ENCODE measurements around the gene UBTD1.

UBTD1 gene

GRCh38 chr10:97580421-97581367 lies 82.0 kb downstream of the UBTD1 start:
- no peak for FAIRE-seq
- DNase-seq (ENCODE audit: low spot score) = no peak

- no peak for DNase-seq (ENCODE audit: low spot score)
- no peak for FAIRE-seq
These were observed 83.4 kb downstream of the UBTD1 start for GRCh38 chr10:97582169-97582568.

DNA sequence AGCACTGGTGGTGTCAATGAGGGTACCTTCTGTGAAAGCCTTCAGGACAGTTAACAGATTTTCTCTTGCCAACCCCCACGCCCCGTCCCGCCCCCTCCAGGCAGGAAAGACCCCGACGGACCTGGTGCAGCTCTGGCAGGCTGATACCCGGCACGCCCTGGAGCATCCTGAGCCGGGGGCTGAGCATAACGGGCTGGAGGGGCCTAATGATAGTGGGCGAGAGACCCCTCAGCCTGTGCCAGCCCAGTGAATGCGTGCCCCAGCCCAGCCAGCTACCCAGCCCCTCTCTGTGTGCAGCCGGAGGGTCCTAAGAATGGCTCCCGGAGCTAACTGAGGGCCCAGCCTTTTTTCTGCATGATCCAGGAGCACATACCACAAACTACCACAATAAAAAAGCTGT lies 84.8 kb downstream of the UBTD1 start:
- no peak for DNase-seq (ENCODE audit: low spot score)
- FAIRE-seq = no peak

- FAIRE-seq = no peak
- no peak for DNase-seq (ENCODE audit: low spot score)
These were observed 85.5 kb downstream of the UBTD1 start, which contains the start of gene HOGA1 for GRCh38 chr10:97584060-97584797. Gene HOGA1, plus strand, starts transcription at chr10:97584389. Its CDS starts 315 bp downstream, at chr10:97584704.

- FAIRE-seq (no peak), DNase-seq (ENCODE audit: low spot score) (no peak)
These were observed 86.2 kb downstream of the UBTD1 start for GRCh38 chr10:97584798-97585438.

GRCh38 chr10:97585439-97585811 lies 86.7 kb downstream of the UBTD1 start:
- peak; percentile 23 for FAIRE-seq
- DNase-seq (ENCODE audit: low spot score) = no peak

- FAIRE-seq = no peak
These were observed 88.5 kb downstream of the UBTD1 start for GRCh38 chr10:97587183-97587582.

GRCh38 chr10:97589479-97589878 lies 90.8 kb downstream of the UBTD1 start, which contains the start of gene C10orf62:
Gene C10orf62, plus strand, starts transcription at chr10:97589721. Its CDS starts 177 bp downstream, at chr10:97589898.
- no peak for DNase-seq (ENCODE audit: low spot score)
- no peak for FAIRE-seq

More at GRCh38 chr10:97587183-97587582, 88.5 kb downstream of the UBTD1 start:
- DNase-seq (ENCODE audit: low spot score) = no peak

DNA sequence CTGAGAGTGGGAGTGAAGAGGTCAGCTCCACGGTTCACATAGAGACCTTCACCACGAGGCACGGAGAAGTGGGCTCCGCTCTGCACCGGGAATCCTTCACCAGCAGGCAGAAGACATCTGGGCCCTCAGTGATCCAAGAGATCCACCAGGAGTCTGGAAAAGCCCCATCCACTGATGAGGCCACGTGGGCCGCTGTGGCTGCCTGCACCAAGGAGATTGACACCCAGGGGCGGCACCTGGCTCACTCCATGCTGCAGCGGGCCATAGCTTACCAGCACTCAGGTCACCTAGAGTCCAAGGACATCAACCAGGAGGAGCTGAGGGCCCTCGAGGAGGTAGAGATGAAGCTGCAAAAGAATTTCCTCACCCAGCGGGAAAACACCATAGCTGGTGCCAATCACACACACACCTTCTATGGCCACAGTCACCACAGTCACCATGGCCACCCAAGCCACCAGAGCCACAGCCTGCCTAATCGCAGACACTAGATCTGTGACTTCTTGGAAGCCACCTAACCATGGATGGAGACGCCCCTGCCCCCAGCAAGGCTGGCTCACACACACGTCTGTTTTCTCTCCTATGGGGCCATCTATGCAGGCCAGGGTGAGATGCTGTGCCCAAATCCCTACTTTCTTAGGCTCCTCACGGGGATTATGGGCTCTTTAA lies 91.5 kb downstream of the UBTD1 start:
- FAIRE-seq = no peak
- no peak for DNase-seq (ENCODE audit: low spot score)

DNA sequence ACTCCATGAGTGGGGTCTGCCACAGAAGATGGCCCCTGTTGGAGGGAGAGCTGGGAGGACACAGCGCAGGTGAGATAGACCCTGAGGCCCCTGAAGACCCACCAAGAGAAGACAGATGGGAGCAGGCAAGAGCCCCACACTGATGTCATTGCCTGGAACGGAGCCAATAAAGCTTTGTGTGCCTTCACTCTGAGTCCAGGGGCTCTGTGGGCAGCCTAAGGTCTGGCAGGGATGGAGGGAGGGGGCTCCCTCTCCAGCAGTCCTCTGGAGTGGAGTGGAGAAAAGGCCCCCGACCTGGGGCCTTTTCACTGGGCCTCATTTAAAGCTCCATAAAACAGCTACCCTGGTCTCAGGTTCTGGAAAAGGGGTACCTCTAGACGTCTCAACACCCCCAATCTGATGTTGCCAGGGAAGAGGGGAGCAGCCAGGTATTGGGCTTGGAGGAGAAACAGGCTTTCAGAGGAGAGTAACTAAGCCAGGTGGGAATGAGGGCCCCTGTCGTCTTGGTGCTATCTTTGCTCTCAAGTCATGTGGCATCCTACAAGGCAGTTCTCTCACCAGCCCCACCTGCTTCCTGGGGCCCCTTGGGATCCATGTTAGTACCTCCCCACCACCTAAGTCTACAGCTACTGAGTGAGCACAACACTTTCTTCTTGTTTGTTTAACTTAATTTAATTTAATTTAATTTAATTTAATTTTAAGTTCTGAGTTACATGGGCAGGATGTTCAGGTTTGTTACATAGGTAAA lies 92.2 kb downstream of the UBTD1 start:
- FAIRE-seq = no peak
- DNase-seq (ENCODE audit: low spot score) = no peak

DNA sequence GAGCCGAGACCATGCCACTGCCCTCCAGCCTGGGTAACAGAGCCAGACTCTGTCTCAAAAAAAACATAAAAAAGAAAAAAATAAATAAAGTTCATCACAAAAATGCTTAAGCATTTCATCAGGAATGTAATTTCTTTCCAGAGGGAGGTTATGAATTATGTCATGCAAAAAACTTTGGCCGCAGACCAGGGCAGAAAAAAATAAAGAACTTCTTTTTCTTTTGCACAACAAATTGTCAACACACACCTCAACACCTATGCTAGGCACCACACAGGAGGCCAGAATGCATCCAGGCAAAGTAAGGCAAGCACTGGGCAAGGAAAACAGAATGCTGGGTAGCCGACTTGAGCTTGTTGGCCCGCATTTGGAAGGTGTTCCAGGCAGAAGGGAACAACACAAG lies 94.7 kb downstream of the UBTD1 start:
- no peak for FAIRE-seq
- no peak for DNase-seq (ENCODE audit: low spot score)

DNA sequence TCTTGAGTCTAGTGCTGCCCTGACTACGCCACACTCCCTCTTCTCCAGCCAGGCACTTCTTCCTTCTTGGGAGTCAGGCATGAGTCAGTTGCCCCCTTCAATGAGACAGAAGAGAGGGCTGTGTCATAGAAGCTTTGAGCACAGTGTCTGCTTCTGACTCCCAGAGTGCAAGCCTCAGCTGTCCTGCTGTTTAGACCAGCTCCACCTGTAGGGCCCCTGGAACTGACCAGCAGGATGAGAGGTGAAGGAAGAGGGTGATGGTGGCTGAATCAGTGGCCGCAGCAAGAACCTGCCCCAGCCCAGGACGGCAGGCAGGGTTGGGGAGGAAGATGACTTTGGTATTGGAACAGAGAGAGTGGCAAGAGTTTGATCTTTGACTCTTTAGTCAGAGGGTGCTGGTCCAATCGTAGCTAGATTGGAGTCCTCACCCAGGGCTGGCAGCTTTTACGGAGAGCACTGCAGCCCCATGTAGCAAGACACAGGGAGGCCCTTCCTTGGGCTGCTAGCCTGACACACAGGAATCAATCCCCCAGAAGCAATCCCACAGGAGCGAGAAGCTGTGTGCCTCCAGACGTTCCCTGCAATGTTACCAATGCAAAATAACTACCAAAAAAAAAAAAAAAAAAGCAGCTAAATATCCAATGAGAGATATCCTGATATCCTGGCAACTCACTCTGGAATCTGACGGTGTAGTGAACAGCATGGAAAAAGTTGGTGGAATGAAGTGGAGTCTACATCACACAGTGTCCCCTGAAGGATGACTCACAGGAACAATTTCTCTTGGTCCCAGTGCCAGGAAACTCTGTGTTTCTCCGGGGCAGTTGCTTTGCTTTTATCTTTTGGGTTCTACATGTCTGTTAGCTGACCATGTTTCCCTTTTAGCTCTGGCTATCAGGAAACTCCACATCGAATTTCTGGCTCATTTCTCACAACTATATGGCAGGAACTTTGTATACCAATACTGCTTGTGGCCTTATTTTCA lies 97.7 kb downstream of the UBTD1 start:
- DNase-seq (ENCODE audit: low spot score) (peak; percentile 71), FAIRE-seq (no peak)

- DNase-seq (ENCODE audit: low spot score) (no peak), FAIRE-seq (no peak)
These were observed 99.1 kb downstream of the UBTD1 start for GRCh38 chr10:97597778-97598177.

DNA sequence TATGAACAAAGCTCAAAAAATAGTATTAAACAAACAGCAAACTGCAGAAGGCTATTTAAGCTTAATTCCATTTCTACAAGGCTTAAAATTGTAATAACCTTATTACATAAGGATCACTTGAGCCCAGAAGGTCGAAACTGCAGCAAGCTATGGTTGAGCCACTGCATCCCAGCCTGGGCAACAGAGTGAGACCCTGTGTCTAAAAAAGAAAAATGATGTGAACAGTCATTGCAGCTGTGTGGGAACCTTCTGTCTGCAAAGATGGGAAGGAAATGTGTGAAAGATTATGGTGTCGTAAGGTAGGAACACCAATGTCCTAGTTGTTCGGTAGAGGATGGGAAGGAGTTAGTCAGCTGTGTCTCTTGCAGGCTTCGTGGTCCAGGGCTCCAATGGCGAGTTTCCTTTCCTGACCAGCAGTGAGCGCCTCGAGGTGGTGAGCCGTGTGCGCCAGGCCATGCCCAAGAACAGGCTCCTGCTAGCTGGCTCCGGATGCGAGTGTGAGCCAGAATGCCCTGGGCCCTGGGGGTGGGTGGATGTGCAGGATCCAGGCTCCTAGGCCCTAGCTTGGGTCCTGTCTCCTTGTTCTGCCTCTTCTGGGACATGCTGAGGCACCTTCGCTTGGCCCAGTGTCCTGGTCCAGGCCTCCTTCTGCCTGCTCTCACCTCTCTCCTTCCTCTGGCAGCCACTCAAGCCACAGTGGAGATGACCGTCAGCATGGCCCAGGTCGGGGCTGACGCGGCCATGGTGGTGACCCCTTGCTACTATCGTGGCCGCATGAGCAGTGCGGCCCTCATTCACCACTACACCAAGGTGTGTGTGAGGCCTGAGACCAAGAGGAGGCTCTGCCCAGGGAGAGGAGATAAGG lies 99.9 kb downstream of the UBTD1 start:
- no peak for DNase-seq (ENCODE audit: low spot score)
- FAIRE-seq = no peak

DNA sequence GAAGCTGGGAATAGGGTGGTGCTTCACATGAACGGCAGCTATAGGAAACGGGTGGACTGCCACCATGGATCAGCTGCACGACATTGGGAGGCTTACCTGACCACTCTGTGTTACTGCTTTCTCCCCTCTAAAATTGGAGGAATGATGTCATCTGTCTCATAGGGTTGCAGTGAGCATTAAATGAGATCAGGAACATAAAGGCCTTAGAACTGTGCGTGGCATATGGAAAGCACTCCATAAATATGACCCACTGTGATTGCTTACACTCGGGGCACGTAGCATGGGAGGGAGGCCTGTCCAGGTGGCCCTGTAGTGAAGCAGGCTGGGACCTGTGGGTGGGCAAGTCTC lies 100.5 kb downstream of the UBTD1 start:
- FAIRE-seq (no peak), DNase-seq (ENCODE audit: low spot score) (no peak)

DNA sequence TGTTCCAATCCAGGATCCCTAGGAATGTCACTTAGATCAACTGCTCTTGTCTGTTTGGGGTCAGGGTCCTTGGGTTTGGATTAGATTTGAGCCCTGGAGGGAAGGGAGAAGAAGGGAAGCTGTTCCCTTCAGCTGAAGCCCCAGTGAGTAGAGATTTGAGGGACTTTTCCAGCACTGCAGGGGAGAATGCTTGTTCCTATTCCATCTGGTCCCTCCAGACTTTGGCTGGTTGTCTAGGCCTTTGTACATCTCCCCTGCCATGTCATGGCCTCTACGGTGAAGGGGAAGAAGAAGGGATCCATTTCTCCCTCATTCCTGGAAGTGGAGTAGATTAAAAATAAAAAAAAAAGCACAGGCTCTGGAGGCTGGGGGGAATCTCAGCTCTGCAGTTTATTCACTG lies 101.9 kb downstream of the UBTD1 start:
- no peak for DNase-seq (ENCODE audit: low spot score)
- no peak for FAIRE-seq

DNA sequence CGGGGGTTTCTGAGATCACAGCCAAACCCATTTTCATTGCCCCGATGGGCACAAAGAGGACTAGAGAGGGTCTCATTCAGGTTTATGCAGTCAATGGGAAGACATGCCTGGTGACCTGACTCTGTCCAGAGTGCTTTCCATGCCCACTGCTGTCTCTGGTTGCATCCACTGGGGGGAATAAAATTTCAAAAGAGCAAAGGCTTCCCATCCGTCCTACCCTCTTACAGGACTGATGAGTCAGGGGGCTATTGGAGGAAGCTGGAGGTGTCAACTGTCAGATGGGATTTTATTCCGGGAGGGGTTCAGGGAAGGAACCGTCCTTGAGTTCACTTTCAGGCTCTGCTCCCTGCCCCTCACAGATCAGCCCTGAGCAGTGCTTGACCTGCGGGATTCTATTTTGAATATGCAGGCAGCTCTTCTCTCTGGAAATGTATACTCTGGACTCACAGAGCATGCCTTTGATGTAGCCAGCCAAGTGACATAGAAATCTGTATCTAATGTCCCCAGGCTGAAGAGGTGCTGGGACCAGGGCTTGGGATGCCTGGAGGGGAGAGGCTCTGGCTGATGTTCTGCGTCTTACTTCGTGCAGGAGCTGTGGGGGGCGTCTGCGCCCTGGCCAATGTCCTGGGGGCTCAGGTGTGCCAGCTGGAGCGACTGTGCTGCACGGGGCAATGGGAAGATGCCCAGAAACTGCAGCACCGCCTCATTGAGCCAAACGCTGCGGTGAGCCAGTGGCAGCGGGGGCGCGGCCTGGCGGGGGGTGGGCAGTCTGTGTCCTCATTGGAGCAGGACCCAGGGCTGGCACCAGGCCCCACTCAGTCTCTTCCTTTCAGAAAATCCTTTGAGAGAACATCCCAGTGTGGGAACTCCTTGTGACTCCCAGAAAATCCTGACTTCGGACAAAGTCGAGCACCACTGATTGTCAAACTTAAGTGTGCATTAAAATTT lies 102.8 kb downstream of the UBTD1 start:
- FAIRE-seq (no peak), DNase-seq (ENCODE audit: low spot score) (no peak)

Measured in urothelium cell line (cell line).